Measurements from ENCODE around the gene CD101. TPM values are rescaled to one million over a fixed set of nuclear protein-coding genes. Genes with fewer than 3 reads are reported as not detected.

The CD101 gene
- total RNA-seq, 6 experiments from 2014 or later = not detected

DNA sequence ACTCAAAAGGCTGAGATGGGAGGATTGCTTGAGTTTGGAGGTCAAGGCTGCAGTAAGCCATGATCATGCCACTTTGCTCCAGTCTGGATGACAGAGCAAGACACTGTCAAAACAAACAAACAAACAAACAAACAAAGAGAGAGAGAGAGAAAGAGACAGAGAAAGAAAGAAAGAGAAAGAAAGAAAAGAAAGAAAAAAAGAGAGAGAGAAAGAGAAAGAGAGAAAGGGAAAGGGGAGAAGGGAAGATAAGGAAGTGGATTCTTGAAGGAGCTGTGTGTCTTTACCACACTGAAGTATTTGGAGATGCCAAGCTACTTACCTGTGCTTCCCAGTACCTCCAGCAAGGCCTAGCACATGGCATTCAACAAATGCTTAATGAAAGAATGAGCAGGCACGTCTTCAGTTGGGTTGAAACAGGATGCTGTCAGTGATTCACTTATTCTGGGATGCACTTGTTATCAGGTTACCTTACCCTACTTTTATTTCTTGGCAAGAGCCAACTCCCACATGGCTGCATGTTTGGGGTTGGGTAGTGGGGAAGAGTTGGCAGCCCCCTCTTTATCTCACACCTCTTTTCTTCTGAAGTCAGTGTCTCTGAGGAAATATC lies 28.8 kb downstream of the CD101 start:
- Mint-ChIP-seq H3K27me3 (ENCODE audit: insufficient read depth) (peaks cover 15% of the 10 kb centered on the region), H3K27ac (no peak overlapping the region), H3K9me3 (no peaks in the 10 kb centered on the region), H3K4me3 (no peak overlapping the region), H3K4me1 (ENCODE audit: low read depth) (no peaks in the 10 kb centered on the region), H3K36me3 (ENCODE audit: low read depth) (no peaks in the 10 kb centered on the region)
- DNase-seq = no peak
- TF ChIP-seq, protein P1, sequence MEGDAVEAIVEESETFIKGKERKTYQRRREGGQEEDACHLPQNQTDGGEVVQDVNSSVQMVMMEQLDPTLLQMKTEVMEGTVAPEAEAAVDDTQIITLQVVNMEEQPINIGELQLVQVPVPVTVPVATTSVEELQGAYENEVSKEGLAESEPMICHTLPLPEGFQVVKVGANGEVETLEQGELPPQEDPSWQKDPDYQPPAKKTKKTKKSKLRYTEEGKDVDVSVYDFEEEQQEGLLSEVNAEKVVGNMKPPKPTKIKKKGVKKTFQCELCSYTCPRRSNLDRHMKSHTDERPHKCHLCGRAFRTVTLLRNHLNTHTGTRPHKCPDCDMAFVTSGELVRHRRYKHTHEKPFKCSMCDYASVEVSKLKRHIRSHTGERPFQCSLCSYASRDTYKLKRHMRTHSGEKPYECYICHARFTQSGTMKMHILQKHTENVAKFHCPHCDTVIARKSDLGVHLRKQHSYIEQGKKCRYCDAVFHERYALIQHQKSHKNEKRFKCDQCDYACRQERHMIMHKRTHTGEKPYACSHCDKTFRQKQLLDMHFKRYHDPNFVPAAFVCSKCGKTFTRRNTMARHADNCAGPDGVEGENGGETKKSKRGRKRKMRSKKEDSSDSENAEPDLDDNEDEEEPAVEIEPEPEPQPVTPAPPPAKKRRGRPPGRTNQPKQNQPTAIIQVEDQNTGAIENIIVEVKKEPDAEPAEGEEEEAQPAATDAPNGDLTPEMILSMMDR (IDR thresholded peaks at IDR 0.05) = no peak

GRCh38 chr1:117032266-117032665 lies 30.7 kb downstream of the CD101 start:
- no peaks in the 10 kb centered on the region for H3K36me3 Mint-ChIP-seq (ENCODE audit: low read depth)
- H3K4me1 Mint-ChIP-seq (ENCODE audit: low read depth) = no peaks in the 10 kb centered on the region
- H3K27ac Mint-ChIP-seq = no peak overlapping the region
- H3K4me3 Mint-ChIP-seq = no peak overlapping the region
- H3K27me3 Mint-ChIP-seq (ENCODE audit: insufficient read depth) = peaks cover 13% of the 10 kb centered on the region
- TF ChIP-seq, protein P1 (IDR thresholded peaks at IDR 0.05) = no peak
- H3K9me3 Mint-ChIP-seq = no peaks in the 10 kb centered on the region
- no peak for DNase-seq

DNA sequence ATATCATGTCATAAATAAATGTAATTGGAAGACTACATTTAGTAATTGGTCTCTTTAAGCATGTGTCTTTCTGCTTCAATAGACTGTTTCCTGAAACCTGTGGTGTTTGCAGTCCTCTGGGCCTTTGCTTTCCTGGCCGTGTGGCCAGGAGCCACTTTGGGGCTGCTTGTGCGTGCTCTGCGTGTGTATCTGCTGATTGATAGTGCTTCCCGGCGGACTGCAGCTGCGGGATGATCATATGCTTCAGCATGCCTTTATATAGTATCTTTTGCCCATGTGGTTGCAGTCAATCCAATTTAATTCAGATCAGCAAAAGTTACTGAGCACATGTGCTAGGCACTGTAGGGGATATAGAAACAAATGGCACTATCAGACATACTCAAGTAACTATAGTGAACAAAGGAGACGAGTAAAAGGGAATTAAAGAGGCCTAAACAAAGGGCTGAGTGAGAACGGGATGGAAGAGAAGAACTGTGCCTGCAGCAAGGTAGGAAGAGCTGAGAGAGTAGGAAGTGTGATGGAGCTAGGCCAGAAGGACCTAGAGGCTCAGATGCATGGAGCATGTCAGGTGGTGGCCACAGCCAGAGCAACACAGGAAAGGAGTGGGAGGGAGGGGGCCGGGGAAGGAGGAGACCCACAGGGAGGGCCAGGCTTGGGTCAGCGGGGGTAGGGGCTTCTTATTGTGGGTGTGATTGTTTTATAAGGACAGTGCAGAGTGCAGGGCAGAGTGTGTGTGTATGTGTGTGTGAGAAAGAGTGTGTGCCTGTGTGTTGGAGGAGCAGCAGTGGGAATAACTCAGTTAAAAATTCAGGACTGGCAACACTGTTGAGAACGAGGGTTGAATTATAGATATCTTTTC lies 31.4 kb downstream of the CD101 start:
- H3K4me3 Mint-ChIP-seq = no peak overlapping the region
- DNase-seq = no peak
- H3K9me3 Mint-ChIP-seq = no peaks in the 10 kb centered on the region
- peaks cover 13% of the 10 kb centered on the region for H3K27me3 Mint-ChIP-seq (ENCODE audit: insufficient read depth)
- no peak overlapping the region for H3K27ac Mint-ChIP-seq
- TF ChIP-seq, protein P1 (IDR thresholded peaks at IDR 0.05) = no peak
- H3K4me1 Mint-ChIP-seq (ENCODE audit: low read depth) = no peaks in the 10 kb centered on the region
- H3K36me3 Mint-ChIP-seq (ENCODE audit: low read depth) = no peaks in the 10 kb centered on the region

DNA sequence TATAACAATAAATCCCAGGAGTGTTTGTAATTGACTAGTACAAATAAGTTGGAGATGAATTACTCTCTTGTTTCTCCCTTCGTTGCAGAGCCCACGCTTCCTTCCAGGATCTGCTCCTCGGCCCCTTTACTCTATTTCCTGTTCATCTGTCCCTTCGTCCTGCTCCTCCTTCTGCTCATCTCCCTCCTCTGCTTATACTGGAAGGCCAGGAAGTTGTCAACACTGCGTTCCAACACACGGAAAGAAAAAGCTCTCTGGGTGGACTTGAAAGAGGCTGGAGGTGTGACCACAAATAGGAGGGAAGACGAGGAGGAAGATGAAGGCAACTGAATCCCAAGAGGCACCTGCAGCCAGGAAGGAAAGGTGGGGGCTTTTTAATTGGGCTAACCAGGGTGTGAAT lies 32.2 kb downstream of the CD101 start:
- H3K9me3 Mint-ChIP-seq = no peaks in the 10 kb centered on the region
- peaks cover 13% of the 10 kb centered on the region for H3K27me3 Mint-ChIP-seq (ENCODE audit: insufficient read depth)
- no peak for DNase-seq
- H3K4me3 Mint-ChIP-seq = no peak overlapping the region
- no peaks in the 10 kb centered on the region for H3K4me1 Mint-ChIP-seq (ENCODE audit: low read depth)
- no peaks in the 10 kb centered on the region for H3K36me3 Mint-ChIP-seq (ENCODE audit: low read depth)
- TF ChIP-seq, protein P1 (IDR thresholded peaks at IDR 0.05) = no peak
- no peak overlapping the region for H3K27ac Mint-ChIP-seq

DNA sequence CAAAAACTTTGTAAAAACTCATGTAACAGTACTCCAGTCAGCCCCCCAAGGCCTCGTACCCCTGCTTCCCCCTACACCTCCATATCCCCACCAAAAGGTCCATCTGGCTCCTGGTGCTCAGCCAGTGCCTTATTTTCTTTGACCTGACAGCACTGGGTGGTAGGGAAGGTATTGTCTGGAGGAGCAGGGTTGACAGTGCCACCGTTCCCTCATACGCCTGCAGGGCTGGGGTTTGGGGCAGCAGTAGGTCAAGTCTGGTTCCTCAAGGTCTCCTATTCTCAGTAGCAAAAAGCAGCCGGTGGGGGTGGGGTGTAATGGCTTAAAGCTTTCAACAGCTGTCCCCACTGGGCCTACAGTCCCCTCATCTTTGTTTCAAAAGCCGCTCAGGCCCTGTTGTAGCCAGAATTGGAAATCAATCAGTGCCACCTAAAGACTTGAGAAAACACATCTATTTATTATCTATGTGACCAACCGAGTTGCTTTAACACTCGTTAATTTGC lies 33.3 kb downstream of the CD101 start:
- TF ChIP-seq, protein P1 (IDR thresholded peaks at IDR 0.05) = no peak
- no peak overlapping the region for H3K27ac Mint-ChIP-seq
- H3K9me3 Mint-ChIP-seq = no peaks in the 10 kb centered on the region
- no peak overlapping the region for H3K4me3 Mint-ChIP-seq
- H3K36me3 Mint-ChIP-seq (ENCODE audit: low read depth) = no peaks in the 10 kb centered on the region
- H3K27me3 Mint-ChIP-seq (ENCODE audit: insufficient read depth) = peaks cover 13% of the 10 kb centered on the region
- no peaks in the 10 kb centered on the region for H3K4me1 Mint-ChIP-seq (ENCODE audit: low read depth)
- no peak for DNase-seq

Measured in HFFc6 (cell line).